ENCODE data around the gene CAMTA1.

DNA sequence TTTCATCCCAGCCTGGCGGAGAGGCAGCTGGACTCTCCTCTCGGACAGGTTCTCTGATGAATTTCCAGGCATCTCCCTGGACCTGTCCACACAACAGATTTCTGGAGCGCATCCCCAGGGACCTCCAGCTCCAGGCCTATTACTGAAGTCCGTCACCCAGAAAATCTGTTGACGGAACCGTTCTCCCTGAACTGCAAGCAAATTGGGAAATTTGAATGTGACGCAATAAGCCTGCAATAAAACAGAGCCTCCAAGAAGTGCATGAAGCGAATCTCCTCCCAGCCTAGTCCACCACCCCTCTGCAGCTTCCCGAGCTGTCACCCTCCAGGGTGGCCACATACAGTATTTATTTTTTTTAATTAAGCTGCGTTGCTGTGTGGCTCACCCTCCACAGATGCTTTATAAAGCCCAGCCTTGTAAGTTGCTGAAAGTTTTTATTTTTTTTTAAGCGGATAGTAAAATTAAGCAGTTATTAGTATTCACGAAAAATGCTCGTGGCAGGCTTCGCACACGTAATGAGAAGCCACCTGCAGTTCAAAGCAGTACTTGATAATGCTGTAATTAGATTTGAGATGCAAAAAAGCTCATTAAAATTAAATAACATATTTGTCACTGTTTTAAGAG lies 173.3 kb downstream of the CAMTA1 start:
- TF ChIP-seq, protein P1, sequence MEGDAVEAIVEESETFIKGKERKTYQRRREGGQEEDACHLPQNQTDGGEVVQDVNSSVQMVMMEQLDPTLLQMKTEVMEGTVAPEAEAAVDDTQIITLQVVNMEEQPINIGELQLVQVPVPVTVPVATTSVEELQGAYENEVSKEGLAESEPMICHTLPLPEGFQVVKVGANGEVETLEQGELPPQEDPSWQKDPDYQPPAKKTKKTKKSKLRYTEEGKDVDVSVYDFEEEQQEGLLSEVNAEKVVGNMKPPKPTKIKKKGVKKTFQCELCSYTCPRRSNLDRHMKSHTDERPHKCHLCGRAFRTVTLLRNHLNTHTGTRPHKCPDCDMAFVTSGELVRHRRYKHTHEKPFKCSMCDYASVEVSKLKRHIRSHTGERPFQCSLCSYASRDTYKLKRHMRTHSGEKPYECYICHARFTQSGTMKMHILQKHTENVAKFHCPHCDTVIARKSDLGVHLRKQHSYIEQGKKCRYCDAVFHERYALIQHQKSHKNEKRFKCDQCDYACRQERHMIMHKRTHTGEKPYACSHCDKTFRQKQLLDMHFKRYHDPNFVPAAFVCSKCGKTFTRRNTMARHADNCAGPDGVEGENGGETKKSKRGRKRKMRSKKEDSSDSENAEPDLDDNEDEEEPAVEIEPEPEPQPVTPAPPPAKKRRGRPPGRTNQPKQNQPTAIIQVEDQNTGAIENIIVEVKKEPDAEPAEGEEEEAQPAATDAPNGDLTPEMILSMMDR (conservative IDR thresholded peaks at IDR 0.05; ENCODE audit: low read depth, low read length): no peak
- TF ChIP-seq EZH2 (IDR thresholded peaks at IDR 0.05; ENCODE audit: borderline replicate concordance, low read depth, low read length, poor library complexity, severe bottlenecking): no peak

Data from A673 (cell line).